ENCODE results near the gene STPG4.
"Not testable (repeated sequence)": the region's sequence is repeated elsewhere in the genome, so short reads cannot be mapped to it uniquely, and the experiment has no call there.

Gene STPG4

GRCh38 chr2:47172922-47173695, 18.0 kb upstream of the STPG4 start:
- no peak for DNase-seq

GRCh38 chr2:47172156-47172921, 17.2 kb upstream of the STPG4 start:
- no peak for DNase-seq

- DNase-seq, result no peak
These were observed 14.7 kb upstream of the STPG4 start for GRCh38 chr2:47169784-47170183.

GRCh38 chr2:47168895-47169294, 13.8 kb upstream of the STPG4 start:
- DNase-seq, result not testable (repeated sequence)

GRCh38 chr2:47167149-47167548, 12.0 kb upstream of the STPG4 start:
- DNase-seq, result no peak

- no peak for DNase-seq
These were observed 10.0 kb upstream of the STPG4 start for GRCh38 chr2:47165001-47165555.

GRCh38 chr2:47162780-47163179, 7.7 kb upstream of the STPG4 start:
- DNase-seq, result no peak

- DNase-seq, result no peak
These were observed 6.4 kb upstream of the STPG4 start for GRCh38 chr2:47161475-47161874.

- DNase-seq, result no peak
These were observed 5.6 kb upstream of the STPG4 start for GRCh38 chr2:47160660-47161059.

- DNase-seq, result no peak
These were observed 5.1 kb upstream of the STPG4 start for GRCh38 chr2:47160211-47160610.

GRCh38 chr2:47159627-47160026, 4.5 kb upstream of the STPG4 start:
- no peak for DNase-seq

- no peak for DNase-seq
These were observed 3.5 kb upstream of the STPG4 start for GRCh38 chr2:47158576-47158975.

- no peak for DNase-seq
These were observed 2.3 kb downstream of the STPG4 start for GRCh38 chr2:47152803-47153202.

GRCh38 chr2:47150175-47150574, 4.9 kb downstream of the STPG4 start:
- no peak for DNase-seq

- no peak for DNase-seq
These were observed 8.1 kb downstream of the STPG4 start for GRCh38 chr2:47147021-47147420.

GRCh38 chr2:47145466-47145865, 9.6 kb downstream of the STPG4 start:
- DNase-seq, result no peak

- DNase-seq, result no peak
These were observed 13.6 kb downstream of the STPG4 start for GRCh38 chr2:47141520-47141919.

- DNase-seq, result no peak
These were observed 20.6 kb downstream of the STPG4 start for GRCh38 chr2:47134386-47135090.

GRCh38 chr2:47133046-47133445, 22.1 kb downstream of the STPG4 start:
- no peak for DNase-seq

- DNase-seq, result no peak
These were observed 25.9 kb downstream of the STPG4 start for GRCh38 chr2:47129191-47129706.

- DNase-seq, result no peak
These were observed 26.4 kb downstream of the STPG4 start for GRCh38 chr2:47128705-47129104.

GRCh38 chr2:47127862-47128543, 27.1 kb downstream of the STPG4 start:
- DNase-seq, result no peak

GRCh38 chr2:47126783-47127182, 28.3 kb downstream of the STPG4 start:
- no peak for DNase-seq
